ENCODE data around the gene C1QTNF1.

The C1QTNF1 gene

GRCh38 chr17:79078476-79079190, 54.7 kb downstream of the C1QTNF1 start:
- Histone ChIP-seq H3K4me2 (ENCODE audit: low read length) (no peak overlapping the region), H2AFZ (no peak overlapping the region), H3K9ac (no peak overlapping the region), H3K36me3 (ENCODE audit: control insufficient read depth, insufficient read depth, low read length) (no peaks in the 10 kb centered on the region), H3K9me3 (ENCODE audit: control insufficient read depth, low read length) (no peaks in the 10 kb centered on the region), H3K79me2 (peaks cover 2% of the 10 kb centered on the region), H3K4me1 (peaks cover 4% of the 10 kb centered on the region), H3K27ac (no peak overlapping the region), H3K4me3 (ENCODE audit: low read depth, low read length) (no peak overlapping the region), H3K27me3 (ENCODE audit: control insufficient read depth, insufficient read depth, low read length) (no peaks in the 10 kb centered on the region)
- no peak for TF ChIP-seq CTCF (IDR thresholded peaks at IDR 0.05)

GRCh38 chr17:79079421-79080200, 55.6 kb downstream of the C1QTNF1 start:
- Histone ChIP-seq H3K9me3 (ENCODE audit: control insufficient read depth, low read length) (no peaks in the 10 kb centered on the region), H3K9ac (no peak overlapping the region), H3K4me2 (ENCODE audit: low read length) (no peak overlapping the region), H3K27me3 (ENCODE audit: control insufficient read depth, insufficient read depth, low read length) (no peaks in the 10 kb centered on the region), H3K79me2 (peaks cover 2% of the 10 kb centered on the region), H3K27ac (no peak overlapping the region), H3K36me3 (ENCODE audit: control insufficient read depth, insufficient read depth, low read length) (no peaks in the 10 kb centered on the region), H3K4me3 (ENCODE audit: low read depth, low read length) (no peak overlapping the region), H2AFZ (no peak overlapping the region), H3K4me1 (peaks cover 4% of the 10 kb centered on the region)
- no peak for TF ChIP-seq CTCF (IDR thresholded peaks at IDR 0.05)

GRCh38 chr17:79080349-79080748, 56.4 kb downstream of the C1QTNF1 start:
- H3K4me1 ChIP-seq: peaks cover 4% of the 10 kb centered on the region
- TF ChIP-seq CTCF (IDR thresholded peaks at IDR 0.05): no peak
- H3K9ac ChIP-seq: no peak overlapping the region
- H3K9me3 ChIP-seq (ENCODE audit: control insufficient read depth, low read length): no peaks in the 10 kb centered on the region
- no peak overlapping the region for H3K4me3 ChIP-seq (ENCODE audit: low read depth, low read length)
- H2AFZ ChIP-seq: no peak overlapping the region
- no peak overlapping the region for H3K27ac ChIP-seq
- H3K27me3 ChIP-seq (ENCODE audit: control insufficient read depth, insufficient read depth, low read length): no peaks in the 10 kb centered on the region
- H3K79me2 ChIP-seq: peaks cover 2% of the 10 kb centered on the region
- H3K4me2 ChIP-seq (ENCODE audit: low read length): no peak overlapping the region
- no peaks in the 10 kb centered on the region for H3K36me3 ChIP-seq (ENCODE audit: control insufficient read depth, insufficient read depth, low read length)

GRCh38 chr17:79080761-79081290, 56.9 kb downstream of the C1QTNF1 start:
- no peaks in the 10 kb centered on the region for H3K9me3 ChIP-seq (ENCODE audit: control insufficient read depth, low read length)
- H3K27ac ChIP-seq: no peak overlapping the region
- TF ChIP-seq CTCF (IDR thresholded peaks at IDR 0.05): no peak
- H3K4me2 ChIP-seq (ENCODE audit: low read length): no peak overlapping the region
- no peaks in the 10 kb centered on the region for H3K36me3 ChIP-seq (ENCODE audit: control insufficient read depth, insufficient read depth, low read length)
- H3K27me3 ChIP-seq (ENCODE audit: control insufficient read depth, insufficient read depth, low read length): no peaks in the 10 kb centered on the region
- no peaks in the 10 kb centered on the region for H3K4me1 ChIP-seq
- H2AFZ ChIP-seq: no peak overlapping the region
- no peak overlapping the region for H3K4me3 ChIP-seq (ENCODE audit: low read depth, low read length)
- H3K9ac ChIP-seq: no peak overlapping the region
- peaks cover 2% of the 10 kb centered on the region for H3K79me2 ChIP-seq

Measured in parathyroid adenoma (tissue), 2 donors.